Measurements from ENCODE around the gene PRSS48.
"Not testable (repeated sequence)": the region's sequence is repeated elsewhere in the genome, so short reads cannot be mapped to it uniquely, and the experiment has no call there.

PRSS48 gene

GRCh38 chr4:151257704-151258103 is 19.3 kb upstream of the PRSS48 start:
- no peak for DNase-seq (ENCODE audit: low read depth)
- H3K4me3 ChIP-seq (ENCODE audit: low read depth, low read length) = no peak overlapping the region

GRCh38 chr4:151259752-151260151 is 17.2 kb upstream of the PRSS48 start:
- H3K4me3 ChIP-seq (ENCODE audit: low read depth, low read length) = no peak overlapping the region
- no peak for DNase-seq (ENCODE audit: low read depth)

- no peak for DNase-seq (ENCODE audit: low read depth)
- no peak overlapping the region for H3K4me3 ChIP-seq (ENCODE audit: low read depth, low read length)
Measured at GRCh38 chr4:151260526-151260925, 16.4 kb upstream of the PRSS48 start.

GRCh38 chr4:151263455-151263854 is 13.5 kb upstream of the PRSS48 start:
- H3K4me3 ChIP-seq (ENCODE audit: low read depth, low read length) = no peak overlapping the region
- DNase-seq (ENCODE audit: low read depth) = no peak

- no peak overlapping the region for H3K4me3 ChIP-seq (ENCODE audit: low read depth, low read length)
- DNase-seq (ENCODE audit: low read depth) = no peak
Measured at GRCh38 chr4:151266497-151266896, 10.5 kb upstream of the PRSS48 start.

- no peak overlapping the region for H3K4me3 ChIP-seq (ENCODE audit: low read depth, low read length)
- DNase-seq (ENCODE audit: low read depth) = no peak
Measured at GRCh38 chr4:151267104-151267503, 9.9 kb upstream of the PRSS48 start.

- H3K4me3 ChIP-seq (ENCODE audit: low read depth, low read length) = no peak overlapping the region
- DNase-seq (ENCODE audit: low read depth) = no peak
Measured at GRCh38 chr4:151267822-151268535, 9.0 kb upstream of the PRSS48 start.

- DNase-seq (ENCODE audit: low read depth); H3K4me3 ChIP-seq (ENCODE audit: low read depth, low read length): not testable (repeated sequence)
Measured at GRCh38 chr4:151268905-151269304, 8.1 kb upstream of the PRSS48 start.

GRCh38 chr4:151284534-151285245 is 7.7 kb downstream of the PRSS48 start:
- no peak overlapping the region for H3K4me3 ChIP-seq (ENCODE audit: low read depth, low read length)
- no peak for DNase-seq (ENCODE audit: low read depth)

GRCh38 chr4:151287409-151287808 is 10.4 kb downstream of the PRSS48 start:
- no peak for DNase-seq (ENCODE audit: low read depth)

GRCh38 chr4:151291485-151291884 is 14.5 kb downstream of the PRSS48 start:
- no peak for DNase-seq (ENCODE audit: low read depth)
- H3K4me3 ChIP-seq (ENCODE audit: low read depth, low read length) = no peak overlapping the region

More at GRCh38 chr4:151287409-151287808, 10.4 kb downstream of the PRSS48 start:
- H3K4me3 ChIP-seq (ENCODE audit: low read depth, low read length) = no peak overlapping the region

- no peak for DNase-seq (ENCODE audit: low read depth)
- H3K4me3 ChIP-seq (ENCODE audit: low read depth, low read length) = no peak overlapping the region
Measured at GRCh38 chr4:151292038-151292437, 15.1 kb downstream of the PRSS48 start.

GRCh38 chr4:151294833-151295496 is 18.0 kb downstream of the PRSS48 start:
- no peak for DNase-seq (ENCODE audit: low read depth)
- H3K4me3 ChIP-seq (ENCODE audit: low read depth, low read length) = no peak overlapping the region

- no peak overlapping the region for H3K4me3 ChIP-seq (ENCODE audit: low read depth, low read length)
- DNase-seq (ENCODE audit: low read depth) = no peak
Measured at GRCh38 chr4:151296227-151296626, 19.3 kb downstream of the PRSS48 start.

GRCh38 chr4:151297170-151297569 is 20.2 kb downstream of the PRSS48 start:
- no peak overlapping the region for H3K4me3 ChIP-seq (ENCODE audit: low read depth, low read length)
- no peak for DNase-seq (ENCODE audit: low read depth)

- no peak for DNase-seq (ENCODE audit: low read depth)
- no peak overlapping the region for H3K4me3 ChIP-seq (ENCODE audit: low read depth, low read length)
Measured at GRCh38 chr4:151302432-151302831, 25.5 kb downstream of the PRSS48 start.

- no peak overlapping the region for H3K4me3 ChIP-seq (ENCODE audit: low read depth, low read length)
- no peak for DNase-seq (ENCODE audit: low read depth)
Measured at GRCh38 chr4:151304226-151304625, 27.3 kb downstream of the PRSS48 start.

GRCh38 chr4:151304755-151305154 is 27.8 kb downstream of the PRSS48 start:
- no peak overlapping the region for H3K4me3 ChIP-seq (ENCODE audit: low read depth, low read length)
- no peak for DNase-seq (ENCODE audit: low read depth)

GRCh38 chr4:151310124-151310728 is 33.3 kb downstream of the PRSS48 start:
- no peak for DNase-seq (ENCODE audit: low read depth)
- H3K4me3 ChIP-seq (ENCODE audit: low read depth, low read length) = no peak overlapping the region

Data from skeletal muscle cell (primary cell).